Stimulated activated naive CD8-positive, alpha-beta T cell treated with anti-CD3 and anti-CD28 coated beads, Interleukin-15, amount 100 ng/mL, for 72 hours (primary cell): ENCODE data around the gene N4BP2.
"Not testable (repeated sequence)": the region's sequence is repeated elsewhere in the genome, so short reads cannot be mapped to it uniquely, and the experiment has no call there.

Experiments used
- ATAC-seq: fragments of 150-1000 bp; cut with Tn5 transposase; 2 replicates; pipeline ENCODE4 v1.10.0; 2021; ENCODE audit warnings: mild to moderate bottlenecking, moderate library complexity
- DNase-seq, 2 donors: peaks; one replicate each; pipeline ENCODE4 v3.0.0; 2021 to 2022
- H3K27ac Mint-ChIP-seq, 2 donors: one replicate each; pipeline ENCODE4 v1.8.0; 2022; ENCODE audit warnings: mild to moderate bottlenecking in 2 of 2, mixed read lengths in 2 of 2, moderate library complexity in 2 of 2
- H3K27me3 Mint-ChIP-seq: one replicate; pipeline ENCODE4 v1.8.0; 2022; ENCODE audit warnings: mixed read lengths
- H3K4me1 Mint-ChIP-seq: one replicate; pipeline ENCODE4 v1.8.0; 2022; ENCODE audit warnings: mild to moderate bottlenecking, mixed read lengths
- H3K4me3 Mint-ChIP-seq, 2 donors: one replicate each; pipeline ENCODE4 v1.8.0; 2022; ENCODE audit warnings: mild to moderate bottlenecking in 2 of 2, mixed read lengths in 2 of 2, moderate library complexity in 1 of 2
- H3K9me3 Mint-ChIP-seq, 2 donors: one replicate each; pipeline ENCODE4 v1.8.0; 2022; ENCODE audit warnings: mixed read lengths in 2 of 2

The N4BP2 gene

DNA sequence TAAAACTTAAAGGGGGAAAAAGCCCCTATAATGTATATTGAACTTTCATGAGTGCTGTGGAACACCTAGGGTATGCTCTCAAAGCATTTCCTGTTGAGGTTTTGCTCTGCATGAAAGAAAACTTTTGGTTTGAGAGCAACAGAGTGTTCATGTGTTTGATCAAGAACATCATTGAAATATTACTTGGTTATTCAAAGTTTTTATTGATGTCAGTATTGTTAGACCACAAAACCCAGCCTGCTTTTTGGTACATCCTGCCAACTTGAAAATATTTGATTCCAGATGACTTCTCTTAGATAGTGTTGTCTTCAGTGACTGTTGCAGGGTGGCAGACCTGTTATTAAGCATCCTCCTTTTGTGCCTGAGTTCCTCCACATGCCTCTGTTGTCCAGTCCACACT lies 68.0 kb downstream of the N4BP2 start:
- DNase-seq: no peak
- H3K27ac Mint-ChIP-seq: no peak overlapping the region
- H3K4me3 Mint-ChIP-seq: no peak overlapping the region

DNA sequence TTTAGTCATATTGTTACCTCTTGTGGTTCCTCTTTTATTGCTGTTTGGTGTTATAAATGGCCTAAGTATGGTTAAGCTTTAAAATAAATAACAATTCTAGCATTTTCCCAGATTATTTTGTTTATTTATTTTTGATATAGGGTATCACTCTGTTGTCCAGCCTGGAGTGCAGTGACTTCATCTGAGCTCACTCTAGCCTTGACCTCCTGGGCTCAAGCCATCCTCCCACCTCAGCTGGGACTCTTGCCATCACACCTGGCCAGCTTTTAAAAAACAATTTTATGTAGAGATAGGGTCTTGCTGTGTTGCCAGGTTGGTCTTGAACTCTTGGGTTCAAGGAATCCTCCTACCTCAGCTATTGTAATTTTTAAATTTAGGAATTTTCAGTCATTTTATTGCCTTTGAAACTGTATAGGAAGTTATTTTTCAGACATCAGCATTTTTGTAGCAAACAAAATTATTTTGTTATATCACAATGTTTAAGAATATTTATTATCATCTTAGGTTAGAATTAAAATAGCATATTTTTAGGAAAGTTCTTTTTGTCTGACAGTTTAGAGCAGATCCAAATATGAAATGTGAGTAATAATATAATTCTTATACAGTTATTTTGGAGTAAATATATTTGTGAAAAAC lies 73.9 kb downstream of the N4BP2 start:
- Mint-ChIP-seq H3K9me3 (no peaks in the 10 kb centered on the region), H3K27ac (no peak overlapping the region), H3K4me1 (peaks cover under 1% of the 10 kb centered on the region), H3K27me3 (no peaks in the 10 kb centered on the region), H3K4me3 (no peak overlapping the region)
- DNase-seq (no peak), ATAC-seq (no peak)

More for the DNA sequence above, 68.0 kb downstream of the N4BP2 start:
- peaks cover 43% of the 10 kb centered on the region for H3K4me1 Mint-ChIP-seq
- ATAC-seq: peak; percentile 77
- H3K27me3 Mint-ChIP-seq: no peaks in the 10 kb centered on the region
- no peaks in the 10 kb centered on the region for H3K9me3 Mint-ChIP-seq

DNA sequence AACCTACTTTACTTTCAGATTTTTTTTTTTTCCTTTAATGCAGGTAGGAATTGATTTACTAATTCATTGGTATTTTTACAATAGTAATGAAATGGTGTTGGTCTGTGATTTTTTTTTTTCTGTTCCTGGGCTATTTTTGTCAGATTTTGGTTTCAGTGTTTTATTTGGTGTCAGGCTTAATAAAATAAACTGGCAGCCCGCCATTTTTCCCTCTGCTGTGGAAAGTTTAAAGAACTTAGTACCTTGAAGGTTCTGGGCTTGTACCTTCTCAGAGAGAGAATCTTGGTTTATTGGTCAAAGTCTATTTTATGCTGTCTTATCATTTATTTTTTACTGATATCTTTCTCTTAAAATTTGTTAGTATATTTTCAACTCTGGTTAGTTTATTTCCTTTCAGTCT lies 76.2 kb downstream of the N4BP2 start:
- Mint-ChIP-seq H3K9me3 (no peaks in the 10 kb centered on the region), H3K4me3 (no peak overlapping the region), H3K27ac (no peak overlapping the region), H3K27me3 (no peaks in the 10 kb centered on the region), H3K4me1 (peaks cover 6% of the 10 kb centered on the region)
- ATAC-seq (no peak), DNase-seq (no peak)

GRCh38 chr4:40134206-40134917 lies 77.7 kb downstream of the N4BP2 start:
- no peak for DNase-seq
- no peaks in the 10 kb centered on the region for H3K27me3 Mint-ChIP-seq
- H3K9me3 Mint-ChIP-seq: no peaks in the 10 kb centered on the region
- no peak overlapping the region for H3K4me3 Mint-ChIP-seq
- no peak overlapping the region for H3K27ac Mint-ChIP-seq
- ATAC-seq: no peak
- H3K4me1 Mint-ChIP-seq: peaks cover 10% of the 10 kb centered on the region

DNA sequence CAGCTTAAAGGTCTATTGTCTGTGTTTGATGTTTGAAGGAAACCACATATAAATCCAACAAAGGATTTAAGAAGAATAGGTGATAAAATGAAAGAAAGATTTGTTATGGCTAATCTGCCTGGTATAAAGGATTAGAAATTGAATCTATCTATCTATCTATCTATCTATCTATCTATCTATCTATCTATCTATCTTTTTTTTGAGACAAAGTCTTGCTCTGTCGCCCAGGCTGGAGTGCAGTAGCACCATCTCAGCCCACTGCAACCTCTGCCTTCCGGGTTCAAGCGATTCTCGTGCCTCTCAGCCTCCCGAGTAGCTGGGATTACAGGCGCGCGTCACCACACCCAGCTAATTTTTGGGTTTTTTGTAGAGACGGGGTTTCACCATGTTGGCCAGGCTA lies 79.6 kb downstream of the N4BP2 start:
- peaks cover 10% of the 10 kb centered on the region for H3K4me1 Mint-ChIP-seq
- not testable (repeated sequence) for H3K27ac Mint-ChIP-seq, DNase-seq, H3K4me3 Mint-ChIP-seq, H3K9me3 Mint-ChIP-seq, ATAC-seq, H3K27me3 Mint-ChIP-seq

DNA sequence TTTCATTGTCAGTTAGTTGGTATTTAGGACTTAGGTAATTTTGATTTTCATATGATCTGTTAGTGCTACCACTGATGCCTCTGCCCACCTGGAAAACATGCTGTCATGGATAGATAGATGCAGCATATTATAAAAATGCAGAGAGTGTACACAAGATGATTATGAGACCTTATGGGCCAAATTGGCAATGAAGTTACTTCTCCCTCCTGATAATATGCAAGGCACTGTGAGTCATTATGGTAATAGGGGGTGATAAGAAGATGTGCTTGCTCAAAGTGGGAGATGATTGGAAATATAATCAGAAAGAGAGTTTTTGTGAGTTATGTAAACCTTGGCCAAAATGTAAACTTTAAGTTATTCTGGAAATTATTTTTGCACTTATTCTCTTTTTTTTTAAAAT lies 83.5 kb downstream of the N4BP2 start:
- DNase-seq (no peak), ATAC-seq (no peak)
- Mint-ChIP-seq H3K4me3 (no peak overlapping the region), H3K9me3 (no peaks in the 10 kb centered on the region), H3K4me1 (peaks cover 10% of the 10 kb centered on the region), H3K27ac (no peak overlapping the region), H3K27me3 (no peaks in the 10 kb centered on the region)

- H3K27ac Mint-ChIP-seq, DNase-seq, ATAC-seq, H3K27me3 Mint-ChIP-seq, H3K9me3 Mint-ChIP-seq, H3K4me3 Mint-ChIP-seq: not testable (repeated sequence)
- H3K4me1 Mint-ChIP-seq: peaks cover 10% of the 10 kb centered on the region
Measured at GRCh38 chr4:40140597-40140996, 83.9 kb downstream of the N4BP2 start.

DNA sequence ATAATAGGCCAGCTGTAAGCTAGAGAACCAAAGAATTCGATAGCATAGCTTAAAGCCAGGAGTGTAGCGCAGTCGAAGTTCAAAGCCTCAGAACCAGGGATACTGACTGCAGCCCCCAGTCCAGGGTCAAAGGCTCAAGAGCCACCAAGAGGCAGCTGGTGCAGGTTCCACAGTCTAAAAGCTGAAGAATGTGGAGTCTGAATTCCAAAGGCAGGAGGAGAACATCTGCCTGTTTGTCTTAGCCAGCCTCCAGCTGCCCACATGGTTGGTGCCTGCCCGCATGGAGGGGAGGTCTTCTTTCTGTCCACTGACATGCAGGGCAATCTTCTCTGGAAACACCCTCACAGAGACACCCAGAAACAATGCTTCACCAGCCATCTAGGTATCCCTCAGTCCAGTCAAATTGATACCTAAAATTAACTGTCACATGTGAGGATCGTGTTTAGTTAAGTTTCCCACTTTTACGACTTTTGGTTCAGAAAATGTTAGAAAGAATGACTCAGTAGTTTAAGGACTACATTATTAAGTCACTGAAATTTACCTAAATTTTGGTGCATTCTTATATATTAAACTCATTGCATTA lies 87.4 kb downstream of the N4BP2 start:
- Mint-ChIP-seq H3K9me3 (no peaks in the 10 kb centered on the region), H3K4me1 (no peaks in the 10 kb centered on the region), H3K27me3 (no peaks in the 10 kb centered on the region), H3K4me3 (no peak overlapping the region), H3K27ac (no peak overlapping the region)
- DNase-seq: no peak
- ATAC-seq: no peak

GRCh38 chr4:40144716-40145115 lies 88.1 kb downstream of the N4BP2 start:
- Mint-ChIP-seq H3K4me3 (no peak overlapping the region), H3K27ac (no peak overlapping the region), H3K9me3 (no peaks in the 10 kb centered on the region), H3K27me3 (no peaks in the 10 kb centered on the region), H3K4me1 (no peaks in the 10 kb centered on the region)
- ATAC-seq (no peak), DNase-seq (no peak)

DNA sequence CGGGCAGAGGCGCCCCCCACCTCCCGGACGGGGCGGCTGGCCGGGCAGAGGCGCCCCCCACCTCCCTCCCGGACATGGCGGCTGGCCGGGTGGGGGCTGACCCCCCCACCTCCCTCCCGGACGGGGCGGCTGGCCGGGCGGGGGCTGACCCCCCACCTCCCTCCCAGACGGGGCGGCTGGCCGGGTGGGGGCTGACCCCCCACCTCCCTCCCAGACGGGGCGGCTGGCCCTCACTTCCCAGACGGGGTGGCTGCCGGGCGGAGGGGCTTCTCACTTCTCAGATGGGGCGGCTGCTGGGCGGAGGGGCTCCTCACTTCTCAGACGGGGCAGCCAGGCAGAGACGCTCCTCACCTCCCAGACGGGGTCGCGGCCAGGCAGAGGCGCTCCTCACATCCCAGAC lies 90.8 kb downstream of the N4BP2 start:
- H3K9me3 Mint-ChIP-seq: peaks cover 10 to 12% of the 10 kb centered on the region in 2 donors
- peaks cover 26% of the 10 kb centered on the region for H3K4me1 Mint-ChIP-seq
- H3K27me3 Mint-ChIP-seq, H3K27ac Mint-ChIP-seq, H3K4me3 Mint-ChIP-seq, DNase-seq: not testable (repeated sequence)
- ATAC-seq: peak; percentile 64

- H3K27me3 Mint-ChIP-seq: no peaks in the 10 kb centered on the region
- H3K9me3 Mint-ChIP-seq: peaks cover 10 to 12% of the 10 kb centered on the region in 2 donors
- DNase-seq (peak; percentile 73 to 76), ATAC-seq (peak; percentile 92)
- peak overlapping the region in 1 of 2 donors; percentile 25 for H3K4me3 Mint-ChIP-seq
- peaks cover 39% of the 10 kb centered on the region for H3K4me1 Mint-ChIP-seq
- peak overlapping the region in 1 of 2 donors; percentile 33 for H3K27ac Mint-ChIP-seq
Measured at GRCh38 chr4:40149960-40150385, 93.3 kb downstream of the N4BP2 start.

- peaks cover 39% of the 10 kb centered on the region for H3K4me1 Mint-ChIP-seq
- peaks cover 10 to 12% of the 10 kb centered on the region in 2 donors for H3K9me3 Mint-ChIP-seq
- H3K27me3 Mint-ChIP-seq: no peaks in the 10 kb centered on the region
- no peak overlapping the region for H3K4me3 Mint-ChIP-seq
- DNase-seq: no peak
- H3K27ac Mint-ChIP-seq: peak overlapping the region in 1 of 2 donors; percentile 34
- no peak for ATAC-seq
Measured at GRCh38 chr4:40150932-40151331, 94.3 kb downstream of the N4BP2 start.

- DNase-seq: no peak
- H3K27ac Mint-ChIP-seq: no peak overlapping the region
- H3K4me3 Mint-ChIP-seq: peak overlapping the region in 1 of 2 donors; percentile 32
- H3K4me1 Mint-ChIP-seq: peaks cover 39% of the 10 kb centered on the region
- H3K9me3 Mint-ChIP-seq: peaks cover 10 to 12% of the 10 kb centered on the region in 2 donors
- H3K27me3 Mint-ChIP-seq: no peaks in the 10 kb centered on the region
- ATAC-seq: no peak
Measured at GRCh38 chr4:40152637-40153036, 96.0 kb downstream of the N4BP2 start.

- peaks cover 2 to 4% of the 10 kb centered on the region in 2 donors for H3K9me3 Mint-ChIP-seq
- no peak overlapping the region for H3K27ac Mint-ChIP-seq
- ATAC-seq: no peak
- no peaks in the 10 kb centered on the region for H3K27me3 Mint-ChIP-seq
- no peak overlapping the region for H3K4me3 Mint-ChIP-seq
- no peak for DNase-seq
- peaks cover 25% of the 10 kb centered on the region for H3K4me1 Mint-ChIP-seq
Measured at GRCh38 chr4:40157436-40157835, 100.8 kb downstream of the N4BP2 start.

- Mint-ChIP-seq H3K4me1 (peaks cover 13% of the 10 kb centered on the region), H3K9me3 (peaks cover 6 to 9% of the 10 kb centered on the region in 2 donors), H3K27me3 (no peaks in the 10 kb centered on the region), H3K27ac (no peak overlapping the region), H3K4me3 (no peak overlapping the region)
- DNase-seq: no peak
- ATAC-seq: no peak
Measured at GRCh38 chr4:40160258-40160657, 103.6 kb downstream of the N4BP2 start.

- ATAC-seq (no peak), DNase-seq (no peak)
- H3K4me3 Mint-ChIP-seq: no peak overlapping the region
- H3K27ac Mint-ChIP-seq: no peak overlapping the region
- peaks cover 29% of the 10 kb centered on the region for H3K4me1 Mint-ChIP-seq
- peaks cover 22 to 23% of the 10 kb centered on the region in 2 donors for H3K9me3 Mint-ChIP-seq
- no peaks in the 10 kb centered on the region for H3K27me3 Mint-ChIP-seq
Measured at GRCh38 chr4:40164459-40164858, 107.8 kb downstream of the N4BP2 start.
